Astrocyte of the spinal cord (primary cell): ENCODE results near the gene GOLGA7B.

Experiments used
- DNase-seq: peaks from one replicate; pipeline ENCODE4 v3.0.0; 2011; ENCODE audit warnings: low read depth, low spot score
- H3K4me3 ChIP-seq: 2 replicates; pipeline ENCODE4 v1.5.1; 2011; ENCODE audit warnings: low read depth, mild to moderate bottlenecking, low read length, moderate library complexity
- in situ Hi-C: cut with HindIII; loops from 2 replicates; pipeline ENCODE4 v1.10.0; 2017; ENCODE audit warnings: low sequenced_read_pairs
- TF ChIP-seq, protein P1 (sequence below): IDR thresholded peaks from 2 replicates; pipeline ENCODE4 v1.5.1; 2012; ENCODE audit warnings: low read depth, mild to moderate bottlenecking, low read length, inconsistent platforms

Gene GOLGA7B

DNA sequence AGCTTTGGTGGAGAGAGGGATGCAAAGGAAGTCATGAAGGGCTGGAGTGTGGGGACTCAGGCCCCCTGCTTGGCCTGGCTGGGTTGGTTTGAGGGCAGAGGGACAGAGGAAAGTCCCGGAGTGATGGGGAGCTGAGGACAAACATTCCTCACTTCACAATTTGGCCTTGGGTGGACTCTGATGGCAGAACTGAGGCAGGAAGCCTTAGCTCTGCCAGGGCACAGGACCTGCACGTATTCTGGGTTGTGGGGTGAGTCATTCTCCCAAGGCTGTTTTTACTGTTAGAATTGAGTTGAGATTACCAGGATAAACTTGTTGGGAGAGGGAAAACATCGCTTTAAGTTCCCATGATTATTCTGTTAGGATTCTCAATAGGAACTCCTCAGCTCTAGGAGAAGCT, 2.6 kb downstream of the GOLGA7B start:
- TF ChIP-seq, protein P1, sequence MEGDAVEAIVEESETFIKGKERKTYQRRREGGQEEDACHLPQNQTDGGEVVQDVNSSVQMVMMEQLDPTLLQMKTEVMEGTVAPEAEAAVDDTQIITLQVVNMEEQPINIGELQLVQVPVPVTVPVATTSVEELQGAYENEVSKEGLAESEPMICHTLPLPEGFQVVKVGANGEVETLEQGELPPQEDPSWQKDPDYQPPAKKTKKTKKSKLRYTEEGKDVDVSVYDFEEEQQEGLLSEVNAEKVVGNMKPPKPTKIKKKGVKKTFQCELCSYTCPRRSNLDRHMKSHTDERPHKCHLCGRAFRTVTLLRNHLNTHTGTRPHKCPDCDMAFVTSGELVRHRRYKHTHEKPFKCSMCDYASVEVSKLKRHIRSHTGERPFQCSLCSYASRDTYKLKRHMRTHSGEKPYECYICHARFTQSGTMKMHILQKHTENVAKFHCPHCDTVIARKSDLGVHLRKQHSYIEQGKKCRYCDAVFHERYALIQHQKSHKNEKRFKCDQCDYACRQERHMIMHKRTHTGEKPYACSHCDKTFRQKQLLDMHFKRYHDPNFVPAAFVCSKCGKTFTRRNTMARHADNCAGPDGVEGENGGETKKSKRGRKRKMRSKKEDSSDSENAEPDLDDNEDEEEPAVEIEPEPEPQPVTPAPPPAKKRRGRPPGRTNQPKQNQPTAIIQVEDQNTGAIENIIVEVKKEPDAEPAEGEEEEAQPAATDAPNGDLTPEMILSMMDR, result no peak
- no peak overlapping the region for H3K4me3 ChIP-seq
- in situ Hi-C loops, result no loop called here
- DNase-seq, result no peak

DNA sequence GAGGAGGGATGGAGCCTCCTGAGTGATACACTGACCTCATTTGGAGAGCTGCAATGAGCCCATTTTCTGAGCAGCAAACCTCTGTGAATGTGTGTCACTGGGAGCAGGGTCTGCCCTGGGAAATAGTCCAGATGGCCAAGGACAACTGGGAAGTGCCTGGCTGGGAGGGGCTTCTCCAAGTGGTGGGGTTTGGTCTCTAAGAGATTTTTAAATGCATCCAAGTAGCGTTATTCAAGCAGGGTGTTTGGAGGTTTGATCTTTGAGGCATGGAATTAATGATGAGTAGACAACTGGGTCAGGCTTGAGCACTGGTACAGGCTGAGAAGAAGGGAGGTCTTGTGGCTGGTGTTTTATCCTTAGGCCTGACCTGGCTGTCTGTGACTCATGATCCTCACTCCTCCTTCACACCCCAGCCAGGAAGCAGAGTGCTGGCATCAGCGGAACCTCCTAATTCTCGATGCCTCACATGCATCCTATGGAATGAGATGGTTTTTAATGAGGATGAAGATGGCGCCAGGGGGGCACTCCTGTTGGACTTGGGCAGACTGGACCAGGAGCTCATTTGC, 3.3 kb downstream of the GOLGA7B start:
- DNase-seq, result no peak
- in situ Hi-C loops, result no loop called here
- TF ChIP-seq, protein P1, result no peak
- H3K4me3 ChIP-seq, result no peak overlapping the region

DNA sequence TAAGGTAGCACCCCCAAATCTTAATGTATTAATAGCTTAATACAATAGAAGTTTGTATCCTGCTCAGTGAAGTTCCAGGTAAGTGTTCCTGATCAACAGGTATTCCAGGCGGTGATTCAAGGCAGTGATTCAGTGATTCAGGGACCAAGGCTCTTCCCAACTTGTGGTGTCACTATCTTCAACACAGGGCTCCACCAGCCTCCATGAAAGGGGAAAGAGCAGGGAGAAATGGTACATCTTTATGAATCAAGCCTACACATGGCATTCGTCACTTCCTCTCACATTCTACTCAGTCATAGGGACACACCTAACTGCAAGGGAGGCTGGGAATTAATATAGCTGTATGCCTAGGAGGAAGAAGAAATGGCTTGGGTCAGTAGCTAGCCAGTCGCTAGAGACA, 5.1 kb downstream of the GOLGA7B start:
- DNase-seq, result no peak
- TF ChIP-seq, protein P1, result no peak
- H3K4me3 ChIP-seq, result no peak overlapping the region
- in situ Hi-C loops, result no loop called here

DNA sequence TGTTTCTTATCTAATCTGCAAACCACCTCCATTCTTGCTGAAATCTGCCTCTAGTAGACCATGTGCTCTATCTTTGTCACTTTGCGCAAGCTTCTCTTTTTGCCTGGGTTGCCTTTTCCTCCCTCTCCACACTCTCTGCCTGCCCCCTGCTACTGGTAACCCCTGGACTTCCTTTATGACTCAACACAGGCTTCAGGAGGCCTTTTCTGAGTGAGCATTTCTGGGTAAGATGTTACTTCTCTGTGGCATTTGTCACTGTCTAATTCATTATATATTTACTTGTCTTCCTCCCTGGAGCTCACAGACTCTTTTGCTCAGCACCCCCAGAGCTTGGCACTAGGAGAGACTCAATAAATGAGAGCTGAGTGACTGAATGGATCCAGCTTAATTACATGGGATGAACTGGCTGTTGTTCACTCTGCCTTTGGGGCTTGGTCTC, 8.4 kb downstream of the GOLGA7B start:
- H3K4me3 ChIP-seq, result no peak overlapping the region
- DNase-seq, result no peak
- TF ChIP-seq, protein P1, result no peak
- in situ Hi-C loops, result no loop called here

DNA sequence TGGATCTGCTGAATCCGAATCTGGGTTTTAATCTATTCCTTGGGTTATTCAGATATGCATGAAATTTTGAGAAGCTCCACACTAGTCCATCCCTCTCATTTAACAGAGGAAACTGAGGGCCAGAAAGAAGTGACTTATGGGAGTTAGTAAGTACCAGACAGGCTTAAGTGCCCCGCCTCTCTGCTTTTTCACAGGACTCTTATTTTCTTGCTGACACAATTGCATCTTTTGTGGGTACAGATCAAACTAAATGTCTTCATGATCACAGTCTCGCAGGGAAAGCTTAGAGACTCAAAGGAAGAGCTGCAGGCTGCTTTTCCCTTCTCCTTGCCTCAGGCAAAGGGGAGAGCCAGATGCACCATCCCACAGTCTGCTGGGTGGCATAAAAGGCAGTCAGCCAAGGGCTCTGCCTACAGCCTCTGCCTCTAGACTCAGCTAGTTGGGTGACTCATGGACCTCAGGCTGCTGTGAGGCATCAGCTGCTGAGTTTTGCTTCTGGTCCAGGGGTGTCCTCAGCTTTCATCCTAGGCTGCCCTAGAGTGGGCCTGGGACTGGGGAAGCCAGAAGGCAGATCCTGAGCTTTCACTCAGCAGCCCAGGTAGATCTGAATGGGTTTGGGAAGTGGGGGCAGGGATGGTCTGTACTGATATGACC, 11.6 kb downstream of the GOLGA7B start:
- in situ Hi-C loops, result no loop called here
- peak; percentile 53 for DNase-seq
- H3K4me3 ChIP-seq, result no peak overlapping the region
- TF ChIP-seq, protein P1, result no peak

DNA sequence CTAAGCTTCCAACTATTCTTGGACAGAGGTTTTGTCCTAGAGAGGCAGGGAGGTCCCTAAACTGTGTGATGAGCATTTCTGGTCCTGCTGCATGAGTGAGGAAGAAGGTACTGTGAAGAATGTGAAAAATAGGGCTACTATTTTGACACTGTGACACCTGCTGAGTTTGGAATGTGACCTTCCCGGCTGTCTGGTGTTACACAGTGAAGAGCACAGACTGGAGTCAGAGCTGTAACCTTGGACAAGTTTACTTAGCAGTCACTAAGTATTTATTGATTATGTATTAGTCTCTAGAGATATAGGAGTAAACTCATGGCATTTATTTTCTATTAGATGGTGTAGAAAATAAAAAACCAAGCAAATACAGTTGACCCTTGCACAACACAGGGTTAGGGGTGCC, 12.3 kb downstream of the GOLGA7B start:
- DNase-seq, result no peak
- in situ Hi-C loops, result no loop called here
- no peak overlapping the region for H3K4me3 ChIP-seq
- TF ChIP-seq, protein P1, result no peak
